ENCODE measurements around the gene GAS1.

GRCh38 chr9:86939321-86939720 is 8.0 kb downstream of the GAS1 start:
- TF ChIP-seq CTCF (conservative IDR thresholded peaks at IDR 0.05), result no peak
- no peak for TF ChIP-seq ZFX (IDR thresholded peaks at IDR 0.05)

Data from C4-2B (cell line).